Keratinocyte (primary cell): ENCODE results near the gene MACROH2A1.

Source experiments
- CTCF ChIP-seq, 3 experiments: IDR thresholded peaks in 1 of 3; conservative IDR thresholded peaks in 1 of 3; optimal IDR thresholded peaks in 1 of 3; 2 replicates in 2 of 3; 3 replicates in 1 of 3; pipeline versions ENCODE3 to v1.5.1; 2011; ENCODE audit warnings: low read length in 3 of 3, mild to moderate bottlenecking in 3 of 3, moderate library complexity in 2 of 3, control low read depth in 1 of 3, inconsistent platforms in 1 of 3; ENCODE audit not compliant: insufficient read depth in 2 of 3; ENCODE audit errors: extremely low read depth in 1 of 3
- EZH2 ChIP-seq: IDR thresholded peaks from one replicate; pipeline ENCODE4 v1.6.1; 2012; ENCODE audit warnings: inconsistent platforms, mild to moderate bottlenecking, low read length, moderate library complexity

- TF ChIP-seq CTCF (optimal IDR thresholded peaks at IDR 0.05 in 1 of 3, IDR thresholded peaks at IDR 0.05 in 1 of 3, conservative IDR thresholded peaks at IDR 0.05 in 1 of 3; ENCODE audit: extremely low read depth in 1 of 3, insufficient read depth in 2 of 3, low read length in 3 of 3) (no peak), EZH2 (no peak)
These were observed 45.3 kb upstream of the MACROH2A1 start for GRCh38 chr5:135444360-135444759.
